Vagina (tissue), 2 donors: Measurements from ENCODE around the gene TTLL4. TPM values are rescaled to one million over a fixed set of nuclear protein-coding genes. Genes with fewer than 3 reads are reported as not detected.

Experiments used
- DNase-seq, 2 donors: peaks; one replicate each; pipeline ENCODE4 v3.0.0-alpha.2; 2017; ENCODE audit errors: extremely low spot score in 2 of 2
- H3K27ac ChIP-seq: fragments of 200-600 bp; sonication (generic); one replicate; pipeline ENCODE4 v1.5.1; 2019
- H3K27me3 ChIP-seq: fragments of 200-600 bp; sonication (generic); one replicate; pipeline ENCODE4 v1.5.1; 2019
- H3K36me3 ChIP-seq, 2 donors: fragments of 200-600 bp; sonication (generic); one replicate each; pipeline ENCODE4 v1.5.1; 2017 to 2019
- H3K4me1 ChIP-seq: fragments of 200-600 bp; sonication (generic); one replicate; pipeline ENCODE4 v1.5.1; 2019
- H3K4me3 ChIP-seq, 2 donors: fragments of 200-600 bp; sonication (generic); 1 replicate in 1 of 2; 2 replicates in 1 of 2; pipeline ENCODE4 v1.5.1; 2016 to 2019
- H3K9me3 ChIP-seq: fragments of 200-600 bp; sonication (generic); one replicate; pipeline ENCODE4 v1.5.1; 2019
- CTCF ChIP-seq, 3 experiments: fragments of 450-650 bp in 2 of 3; fragments of 200-600 bp in 1 of 3; sonication (generic) in 1 of 3; IDR thresholded peaks; one replicate each; pipeline ENCODE4 v1.5.1; 2017 to 2019; ENCODE audit warnings: antibody characterized with exemption in 3 of 3, mild to moderate bottlenecking in 2 of 3, moderate library complexity in 2 of 3
- POLR2A ChIP-seq, 2 donors: fragments of 450-650 bp; IDR thresholded peaks; one replicate each; pipeline ENCODE4 v1.6.1; 2017; ENCODE audit warnings: antibody characterized with exemption in 2 of 2, mild to moderate bottlenecking in 2 of 2, moderate library complexity in 2 of 2
- POLR2AphosphoS5 ChIP-seq, 2 donors: sonication (generic); formaldehyde crosslinking; IDR thresholded peaks; one replicate each; pipeline ENCODE4 v1.9.0; 2017; ENCODE audit warnings: antibody characterized with exemption in 2 of 2, mild to moderate bottlenecking in 2 of 2, low read depth in 1 of 2; ENCODE audit not compliant: insufficient read depth in 1 of 2
- intact Hi-C: fragments of 100-400 bp; cut with DNase I; formaldehyde crosslinking; loops from one replicate; pipeline ENCODE4 v1.15.1; 2023
- total RNA-seq: library from RNA; depleted of rRNA; stranded (reverse); fragments of >200 nt; gene quantifications from one replicate; pipeline ENCODE4 v1.2.3, GENCODE V29; 2016

The TTLL4 gene
- total RNA-seq, 1 donor from 2014 or later: 23.3 TPM

- H3K27ac ChIP-seq: no peak overlapping the region
- TF ChIP-seq CTCF (IDR thresholded peaks at IDR 0.05) (no peak), POLR2AphosphoS5 (IDR thresholded peaks at IDR 0.05; ENCODE audit: insufficient read depth in 1 of 2, low read depth in 1 of 2) (no peak), POLR2A (IDR thresholded peaks at IDR 0.05) (no peak)
- no peaks in the 10 kb centered on the region for H3K4me1 ChIP-seq
- DNase-seq: no peak
- peaks cover 0 to 11% of the 10 kb centered on the region in 2 donors for H3K36me3 ChIP-seq
- H3K9me3 ChIP-seq: no peaks in the 10 kb centered on the region
- H3K27me3 ChIP-seq: no peaks in the 10 kb centered on the region
- H3K4me3 ChIP-seq: no peak overlapping the region
- intact Hi-C loops: no loop called here
These were observed 7.3 kb upstream of the TTLL4 start for GRCh38 chr2:218703341-218703740.

- Histone ChIP-seq H3K9me3 (no peaks in the 10 kb centered on the region), H3K27ac (no peak overlapping the region), H3K36me3 (no peaks in the 10 kb centered on the region), H3K27me3 (no peaks in the 10 kb centered on the region), H3K4me3 (no peak overlapping the region), H3K4me1 (peaks cover 14% of the 10 kb centered on the region)
- no peak for DNase-seq
- intact Hi-C loops: no loop called here
- TF ChIP-seq POLR2A (IDR thresholded peaks at IDR 0.05) (no peak), POLR2AphosphoS5 (IDR thresholded peaks at IDR 0.05; ENCODE audit: insufficient read depth in 1 of 2, low read depth in 1 of 2) (no peak), CTCF (IDR thresholded peaks at IDR 0.05) (no peak)
These were observed 2.5 kb upstream of the TTLL4 start for GRCh38 chr2:218708086-218708485.

- Histone ChIP-seq H3K27ac (no peak overlapping the region), H3K27me3 (no peaks in the 10 kb centered on the region), H3K4me3 (peak overlapping the region in 1 of 2 donors; percentile 96), H3K4me1 (peaks cover 20% of the 10 kb centered on the region), H3K36me3 (no peaks in the 10 kb centered on the region), H3K9me3 (no peaks in the 10 kb centered on the region)
- intact Hi-C loops: loop anchor here (5.0 kb wide), 1 partner anchor 137 kb away; no protein-coding TSS in a partner anchor
- TF ChIP-seq POLR2AphosphoS5 (IDR thresholded peaks at IDR 0.05; ENCODE audit: insufficient read depth in 1 of 2, low read depth in 1 of 2): no peak
- TF ChIP-seq CTCF (IDR thresholded peaks at IDR 0.05): no peak
- TF ChIP-seq POLR2A (IDR thresholded peaks at IDR 0.05): no peak
- DNase-seq: no peak
These were observed 727 bp upstream of the TTLL4 start for GRCh38 chr2:218709908-218710307.

- H3K4me3 ChIP-seq: peak overlapping the region; percentile 78 to 96
- no peak for DNase-seq
- intact Hi-C loops: loop anchor here (5.0 kb wide), 1 partner anchor 137 kb away; no protein-coding TSS in a partner anchor
- peak overlapping the region; percentile 28 for H3K27ac ChIP-seq
- no peak for TF ChIP-seq CTCF (IDR thresholded peaks at IDR 0.05)
- TF ChIP-seq POLR2AphosphoS5 (IDR thresholded peaks at IDR 0.05; ENCODE audit: insufficient read depth in 1 of 2, low read depth in 1 of 2): no peak
- TF ChIP-seq POLR2A (IDR thresholded peaks at IDR 0.05): no peak
- peaks cover 24% of the 10 kb centered on the region for H3K4me1 ChIP-seq
- no peaks in the 10 kb centered on the region for H3K9me3 ChIP-seq
- H3K27me3 ChIP-seq: no peaks in the 10 kb centered on the region
- H3K36me3 ChIP-seq: no peaks in the 10 kb centered on the region
These were observed 325 bp upstream of the TTLL4 start for GRCh38 chr2:218710334-218710686.

- Histone ChIP-seq H3K36me3 (no peaks in the 10 kb centered on the region), H3K4me3 (peak overlapping the region; percentile 78 to 96), H3K9me3 (no peaks in the 10 kb centered on the region), H3K4me1 (peaks cover 31% of the 10 kb centered on the region), H3K27me3 (no peaks in the 10 kb centered on the region), H3K27ac (peak overlapping the region; percentile 97)
- DNase-seq: no peak
- TF ChIP-seq POLR2A (IDR thresholded peaks at IDR 0.05) (no peak), POLR2AphosphoS5 (IDR thresholded peaks at IDR 0.05; ENCODE audit: insufficient read depth in 1 of 2, low read depth in 1 of 2) (no peak)
- intact Hi-C loops: loop anchor here (5.0 kb wide), 1 partner anchor 136 kb away; no protein-coding TSS in a partner anchor
These were observed 905 bp downstream of the TTLL4 start for GRCh38 chr2:218711550-218711929.
